HEK293 (cell line): ENCODE results near the gene KIF21B.

Experiments
- CTCF ChIA-PET: fragments of 350-600 bp; formaldehyde crosslinking; extraction: SDS; loops from one replicate; lab custom pipeline; 2021; ENCODE audit warnings: antibody characterized with exemption; lab: Yijun Ruan, JAX
- POLR2A ChIA-PET: fragments of 300-600 bp; formaldehyde crosslinking; extraction: SDS; loops from one replicate; lab custom pipeline; 2020; ENCODE audit warnings: antibody characterized with exemption, inconsistent platforms; lab: Yijun Ruan, JAX
- H3K27ac ChIP-seq: fragments of 200-500 bp; sonication (Bioruptor generic); 2 replicates; pipeline ENCODE4 v1.5.1; 2014; ENCODE audit warnings: low read depth, low read length, control low read depth, inconsistent platforms; ENCODE audit errors: extremely low read depth
- H3K36me3 ChIP-seq, 2 experiments: fragments of 200-500 bp in 1 of 2; sonication (Bioruptor generic) in 1 of 2; 1 replicate in 1 of 2; 2 replicates in 1 of 2; pipeline ENCODE4 v1.5.1; 2014 to 2017; ENCODE audit warnings: inconsistent platforms in 2 of 2, low read length in 2 of 2; ENCODE audit not compliant: control insufficient read depth in 2 of 2, insufficient read depth in 1 of 2
- H3K4me1 ChIP-seq: fragments of 200-500 bp; sonication (Bioruptor generic); 2 replicates; pipeline ENCODE4 v1.5.1; 2014; ENCODE audit warnings: mild to moderate bottlenecking, low read length, inconsistent platforms; ENCODE audit not compliant: control insufficient read depth, insufficient read depth
- H3K4me3 ChIP-seq: 2 replicates; pipeline ENCODE4 v1.5.1; 2011; ENCODE audit warnings: low read depth, mild to moderate bottlenecking, control low read depth, low read length, moderate library complexity
- H3K9me3 ChIP-seq: fragments of 200-500 bp; sonication (Bioruptor generic); 2 replicates; pipeline ENCODE4 v1.5.1; 2014; ENCODE audit warnings: low read depth, low read length, inconsistent platforms; ENCODE audit not compliant: control insufficient read depth, insufficient read depth
- EGR2 ChIP-seq: fragments of 450-650 bp; formaldehyde crosslinking; IDR thresholded peaks from 2 replicates; pipeline ENCODE4 v1.5.1; 2016; ENCODE audit warnings: low read depth, missing biosample characterization, missing genetic modification characterization
- GLIS1 ChIP-seq: fragments of 450-650 bp; formaldehyde crosslinking; IDR thresholded peaks from 2 replicates; pipeline ENCODE4 v1.5.1; 2016; ENCODE audit warnings: missing biosample characterization, missing genetic modification characterization
- KLF9 ChIP-seq: fragments of 450-650 bp; formaldehyde crosslinking; IDR thresholded peaks from 2 replicates; pipeline ENCODE4 v1.5.1; 2016; ENCODE audit warnings: missing biosample characterization, missing genetic modification characterization, low read depth
- SP2 ChIP-seq: fragments of 450-650 bp; formaldehyde crosslinking; IDR thresholded peaks from 2 replicates; pipeline ENCODE4 v1.5.1; 2016; ENCODE audit warnings: missing biosample characterization, missing genetic modification characterization
- SP3 ChIP-seq: fragments of 450-650 bp; formaldehyde crosslinking; IDR thresholded peaks from 2 replicates; pipeline ENCODE4 v1.5.1; 2016; ENCODE audit warnings: missing biosample characterization, missing genetic modification characterization
- ZFHX2 ChIP-seq: fragments of 450-650 bp; formaldehyde crosslinking; conservative IDR thresholded peaks from 2 replicates; pipeline ENCODE4 v1.5.1; 2016; ENCODE audit warnings: missing biosample characterization, missing genetic modification characterization
- ZIC2 ChIP-seq: fragments of 450-650 bp; formaldehyde crosslinking; IDR thresholded peaks from 2 replicates; pipeline ENCODE4 v1.5.1; 2016; ENCODE audit warnings: missing biosample characterization, missing genetic modification characterization
- ZNF140 ChIP-seq: fragments of 450-650 bp; formaldehyde crosslinking; IDR thresholded peaks from 2 replicates; pipeline ENCODE4 v1.5.1; 2016; ENCODE audit warnings: missing biosample characterization, missing genetic modification characterization
- ZNF16 ChIP-seq: fragments of 450-650 bp; formaldehyde crosslinking; IDR thresholded peaks from 2 replicates; pipeline ENCODE4 v1.5.1; 2016; ENCODE audit warnings: low read depth, missing biosample characterization, missing genetic modification characterization
- ZNF169 ChIP-seq: fragments of 450-650 bp; formaldehyde crosslinking; IDR thresholded peaks from 2 replicates; pipeline ENCODE4 v1.5.1; 2016; ENCODE audit warnings: missing biosample characterization, missing genetic modification characterization
- ZNF473 ChIP-seq: fragments of 450-650 bp; formaldehyde crosslinking; IDR thresholded peaks from 2 replicates; pipeline ENCODE4 v1.5.1; 2017; ENCODE audit warnings: missing biosample characterization, missing genetic modification characterization
- ZNF610 ChIP-seq: fragments of 450-650 bp; formaldehyde crosslinking; IDR thresholded peaks from 2 replicates; pipeline ENCODE4 v1.5.1; 2016; ENCODE audit warnings: missing biosample characterization, missing genetic modification characterization, borderline replicate concordance
- ZNF747 ChIP-seq: fragments of 450-650 bp; formaldehyde crosslinking; IDR thresholded peaks from 2 replicates; pipeline ENCODE4 v1.5.1; 2016; ENCODE audit warnings: missing biosample characterization, missing genetic modification characterization
- ZNF843 ChIP-seq: fragments of 450-650 bp; formaldehyde crosslinking; IDR thresholded peaks from 2 replicates; pipeline ENCODE4 v1.5.1; 2016; ENCODE audit warnings: missing biosample characterization, missing genetic modification characterization
- TF ChIP-seq, protein P1 (sequence below): fragments of 450-650 bp; formaldehyde crosslinking; IDR thresholded peaks from 2 replicates; pipeline ENCODE4 v1.5.1; 2016; ENCODE audit warnings: missing biosample characterization, missing genetic modification characterization
- TF ChIP-seq, protein P2 (sequence below): fragments of 450-650 bp; formaldehyde crosslinking; IDR thresholded peaks from 2 replicates; pipeline ENCODE4; 2016; ENCODE audit warnings: missing biosample characterization, missing genetic modification characterization
- TF ChIP-seq, protein P3 (sequence below): fragments of 450-650 bp; formaldehyde crosslinking; IDR thresholded peaks from 2 replicates; pipeline ENCODE4 v1.5.1; 2017; ENCODE audit warnings: missing biosample characterization, missing genetic modification characterization
- TF ChIP-seq, protein P4 (sequence below): fragments of 450-650 bp; formaldehyde crosslinking; IDR thresholded peaks from 2 replicates; pipeline ENCODE4 v1.5.1; 2016; ENCODE audit warnings: missing biosample characterization, missing genetic modification characterization
- TF ChIP-seq, protein P5 (sequence below): sonication (generic); formaldehyde crosslinking; IDR thresholded peaks from 2 replicates; pipeline ENCODE4 v1.8.1; 2022; ENCODE audit warnings: mild to moderate bottlenecking, moderate library complexity, missing genetic modification reagents

Gene KIF21B

DNA sequence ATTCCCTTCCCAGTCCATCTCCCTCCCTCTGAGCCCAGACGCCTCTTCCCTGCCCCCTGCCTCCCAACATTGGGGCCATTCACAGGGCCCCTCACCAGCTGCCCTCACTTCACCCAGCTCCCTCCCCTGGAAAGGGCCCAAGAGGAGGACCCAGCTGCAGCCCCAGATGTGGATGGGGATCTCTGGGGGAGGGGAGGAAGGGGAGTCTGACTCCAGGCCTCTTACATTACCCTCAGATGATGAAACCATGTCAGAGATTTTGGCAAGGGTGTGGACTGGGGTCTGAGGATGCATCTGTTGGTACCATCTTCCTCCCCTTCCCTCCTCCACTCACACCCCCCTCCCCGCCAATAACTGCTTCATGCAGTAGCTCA is 1.1 kb upstream of the KIF21B start:
- H3K36me3 ChIP-seq = no peaks in the 10 kb centered on the region
- POLR2A ChIA-PET = no interaction called here
- no peak overlapping the region for H3K4me3 ChIP-seq
- TF ChIP-seq, protein P1, sequence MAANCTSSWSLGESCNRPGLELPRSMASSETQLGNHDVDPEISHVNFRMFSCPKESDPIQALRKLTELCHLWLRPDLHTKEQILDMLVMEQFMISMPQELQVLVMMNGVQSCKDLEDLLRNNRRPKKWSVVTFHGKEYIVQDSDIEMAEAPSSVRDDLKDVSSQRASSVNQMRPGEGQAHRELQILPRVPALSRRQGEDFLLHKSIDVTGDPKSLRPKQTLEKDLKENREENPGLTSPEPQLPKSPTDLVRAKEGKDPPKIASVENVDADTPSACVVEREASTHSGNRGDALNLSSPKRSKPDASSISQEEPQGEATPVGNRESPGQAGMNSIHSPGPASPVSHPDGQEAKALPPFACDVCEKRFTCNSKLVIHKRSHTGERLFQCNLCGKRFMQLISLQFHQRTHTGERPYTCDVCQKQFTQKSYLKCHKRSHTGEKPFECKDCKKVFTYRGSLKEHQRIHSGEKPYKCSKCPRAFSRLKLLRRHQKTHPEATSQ (tag by site-specific recombination) = no peak
- TF ChIP-seq ZNF747 (tag by site-specific recombination) (no peak), ZIC2 (tag by site-specific recombination) (no peak), SP2 (0 out of 2 replicates have a peak, but pooled peaks have one; percentile 1), ZNF610 (tag by site-specific recombination) (no peak), KLF9 (tag by site-specific recombination) (no peak)
- TF ChIP-seq, protein P2, sequence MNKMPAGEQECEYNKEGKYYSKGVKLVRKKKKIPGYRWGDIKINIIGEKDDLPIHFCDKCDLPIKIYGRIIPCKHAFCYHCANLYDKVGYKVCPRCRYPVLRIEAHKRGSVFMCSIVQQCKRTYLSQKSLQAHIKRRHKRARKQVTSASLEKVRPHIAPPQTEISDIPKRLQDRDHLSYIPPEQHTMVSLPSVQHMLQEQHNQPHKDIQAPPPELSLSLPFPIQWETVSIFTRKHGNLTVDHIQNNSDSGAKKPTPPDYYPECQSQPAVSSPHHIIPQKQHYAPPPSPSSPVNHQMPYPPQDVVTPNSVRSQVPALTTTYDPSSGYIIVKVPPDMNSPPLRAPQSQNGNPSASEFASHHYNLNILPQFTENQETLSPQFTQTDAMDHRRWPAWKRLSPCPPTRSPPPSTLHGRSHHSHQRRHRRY (tag by site-specific recombination) = no peak
- TF ChIP-seq, protein P3, sequence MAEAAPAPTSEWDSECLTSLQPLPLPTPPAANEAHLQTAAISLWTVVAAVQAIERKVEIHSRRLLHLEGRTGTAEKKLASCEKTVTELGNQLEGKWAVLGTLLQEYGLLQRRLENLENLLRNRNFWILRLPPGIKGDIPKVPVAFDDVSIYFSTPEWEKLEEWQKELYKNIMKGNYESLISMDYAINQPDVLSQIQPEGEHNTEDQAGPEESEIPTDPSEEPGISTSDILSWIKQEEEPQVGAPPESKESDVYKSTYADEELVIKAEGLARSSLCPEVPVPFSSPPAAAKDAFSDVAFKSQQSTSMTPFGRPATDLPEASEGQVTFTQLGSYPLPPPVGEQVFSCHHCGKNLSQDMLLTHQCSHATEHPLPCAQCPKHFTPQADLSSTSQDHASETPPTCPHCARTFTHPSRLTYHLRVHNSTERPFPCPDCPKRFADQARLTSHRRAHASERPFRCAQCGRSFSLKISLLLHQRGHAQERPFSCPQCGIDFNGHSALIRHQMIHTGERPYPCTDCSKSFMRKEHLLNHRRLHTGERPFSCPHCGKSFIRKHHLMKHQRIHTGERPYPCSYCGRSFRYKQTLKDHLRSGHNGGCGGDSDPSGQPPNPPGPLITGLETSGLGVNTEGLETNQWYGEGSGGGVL = peak; percentile 54
- no peaks in the 10 kb centered on the region for H3K4me1 ChIP-seq
- no peak overlapping the region for H3K27ac ChIP-seq
- no peaks in the 10 kb centered on the region for H3K9me3 ChIP-seq
- CTCF ChIA-PET = interaction anchor here (0.7 to 9.6 kb wide), 9 partner anchors 9 to 609 kb away, joined by 3 to 65 read pairs (median 5); no protein-coding TSS in a partner anchor

DNA sequence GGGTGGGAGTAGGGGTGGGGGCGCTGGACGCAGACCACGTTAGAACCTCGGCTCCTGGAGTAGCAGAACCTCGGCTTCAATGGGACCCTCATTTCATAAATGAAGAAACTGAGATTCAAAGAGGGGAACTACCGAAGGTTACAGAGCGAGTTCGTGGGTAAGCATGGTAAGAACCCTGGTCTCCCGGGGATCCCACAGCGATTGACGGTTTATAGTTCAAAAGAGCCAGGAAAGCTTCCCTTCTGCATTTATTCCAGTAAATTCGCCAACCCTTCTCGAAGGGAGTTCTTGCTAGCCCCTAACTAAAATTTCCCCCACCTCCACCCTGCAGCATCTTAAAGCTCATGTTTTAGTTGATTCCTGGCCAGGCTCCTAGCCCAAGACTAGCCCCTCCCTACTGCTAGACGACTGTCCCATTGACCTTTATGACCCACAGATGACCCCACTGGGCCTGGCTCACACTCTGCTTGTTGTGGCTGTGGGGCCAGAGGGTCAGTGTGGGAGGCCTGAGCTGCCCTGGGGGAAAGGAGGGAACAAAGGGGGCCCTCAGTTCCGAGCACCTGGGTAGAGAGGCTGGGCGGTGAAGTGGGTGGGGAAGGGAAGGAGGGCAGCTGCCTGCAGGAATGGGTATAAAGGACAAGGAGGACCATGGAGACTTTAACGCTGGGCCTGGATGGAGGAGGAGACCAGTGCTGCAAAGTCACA is 558 bp upstream of the KIF21B start:
- Histone ChIP-seq H3K36me3 (no peaks in the 10 kb centered on the region), H3K4me1 (no peaks in the 10 kb centered on the region), H3K27ac (no peak overlapping the region), H3K9me3 (no peaks in the 10 kb centered on the region), H3K4me3 (no peak overlapping the region)
- ChIA-PET POLR2A (no interaction called here), CTCF (interaction anchor here (0.7 to 9.6 kb wide), 6 partner anchors 16 to 608 kb away, joined by 3 to 65 read pairs (median 4); no protein-coding TSS in a partner anchor)
- TF ChIP-seq, protein P4, sequence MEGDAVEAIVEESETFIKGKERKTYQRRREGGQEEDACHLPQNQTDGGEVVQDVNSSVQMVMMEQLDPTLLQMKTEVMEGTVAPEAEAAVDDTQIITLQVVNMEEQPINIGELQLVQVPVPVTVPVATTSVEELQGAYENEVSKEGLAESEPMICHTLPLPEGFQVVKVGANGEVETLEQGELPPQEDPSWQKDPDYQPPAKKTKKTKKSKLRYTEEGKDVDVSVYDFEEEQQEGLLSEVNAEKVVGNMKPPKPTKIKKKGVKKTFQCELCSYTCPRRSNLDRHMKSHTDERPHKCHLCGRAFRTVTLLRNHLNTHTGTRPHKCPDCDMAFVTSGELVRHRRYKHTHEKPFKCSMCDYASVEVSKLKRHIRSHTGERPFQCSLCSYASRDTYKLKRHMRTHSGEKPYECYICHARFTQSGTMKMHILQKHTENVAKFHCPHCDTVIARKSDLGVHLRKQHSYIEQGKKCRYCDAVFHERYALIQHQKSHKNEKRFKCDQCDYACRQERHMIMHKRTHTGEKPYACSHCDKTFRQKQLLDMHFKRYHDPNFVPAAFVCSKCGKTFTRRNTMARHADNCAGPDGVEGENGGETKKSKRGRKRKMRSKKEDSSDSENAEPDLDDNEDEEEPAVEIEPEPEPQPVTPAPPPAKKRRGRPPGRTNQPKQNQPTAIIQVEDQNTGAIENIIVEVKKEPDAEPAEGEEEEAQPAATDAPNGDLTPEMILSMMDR (tag by site-specific recombination) = no peak
- peak; percentile 36; the same call in 1 of the 2 replicates for TF ChIP-seq EGR2
- no peak for TF ChIP-seq ZNF473 (tag by site-specific recombination)
- TF ChIP-seq SP2 = 0 out of 2 replicates have a peak, but pooled peaks have one; percentile 7
- TF ChIP-seq GLIS1 (tag by site-specific recombination) = no peak
- no peak for TF ChIP-seq ZNF843 (tag by site-specific recombination)
- TF ChIP-seq, protein P5, sequence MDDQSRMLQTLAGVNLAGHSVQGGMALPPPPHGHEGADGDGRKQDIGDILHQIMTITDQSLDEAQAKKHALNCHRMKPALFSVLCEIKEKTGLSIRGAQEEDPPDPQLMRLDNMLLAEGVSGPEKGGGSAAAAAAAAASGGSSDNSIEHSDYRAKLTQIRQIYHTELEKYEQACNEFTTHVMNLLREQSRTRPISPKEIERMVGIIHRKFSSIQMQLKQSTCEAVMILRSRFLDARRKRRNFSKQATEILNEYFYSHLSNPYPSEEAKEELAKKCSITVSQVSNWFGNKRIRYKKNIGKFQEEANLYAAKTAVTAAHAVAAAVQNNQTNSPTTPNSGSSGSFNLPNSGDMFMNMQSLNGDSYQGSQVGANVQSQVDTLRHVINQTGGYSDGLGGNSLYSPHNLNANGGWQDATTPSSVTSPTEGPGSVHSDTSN (CRISPR knock-in tag) = no peak
- TF ChIP-seq ZNF169 (tag by site-specific recombination) = no peak
- TF ChIP-seq ZNF140 (tag by site-specific recombination) = no peak
- no peak for TF ChIP-seq SP3 (tag by site-specific recombination)
- TF ChIP-seq ZNF16 (tag by site-specific recombination) = no peak
- TF ChIP-seq ZFHX2 (tag by site-specific recombination) = peak; percentile 44; the same call in 1 of the 2 replicates
